Natural killer cell (primary cell): ENCODE results near the gene RAMP1. TPM values are rescaled to one million over a fixed set of nuclear protein-coding genes. Genes with fewer than 3 reads are reported as not detected.

Experiments
- ATAC-seq, 3 donors: fragments of 150-1000 bp in 2 of 3; fragments of 200-7000 bp in 1 of 3; cut with Tn5 transposase; 1 replicate in 1 of 3; 2 replicates in 2 of 3; pipeline ENCODE4 v1.10.0; 2021; ENCODE audit warnings: mild to moderate bottlenecking in 2 of 3, moderate library complexity in 2 of 3
- DNase-seq, 2 donors: peaks; one replicate each; pipeline versions ENCODE4 v3.0.0 to v3.0.0-alpha.2; 2013 to 2021; ENCODE audit warnings: mixed read lengths in 1 of 2
- H3K27ac ChIP-seq: one replicate; pipeline ENCODE4 v1.5.1; 2013; ENCODE audit warnings: mild to moderate bottlenecking, low read length
- H3K27me3 ChIP-seq: one replicate; pipeline ENCODE4 v1.6.1; 2013; ENCODE audit warnings: low read length; ENCODE audit not compliant: control insufficient read depth, insufficient read depth
- H3K36me3 ChIP-seq: one replicate; pipeline ENCODE4 v1.6.1; 2013; ENCODE audit warnings: low read length; ENCODE audit not compliant: control insufficient read depth, insufficient read depth
- H3K4me1 ChIP-seq: one replicate; pipeline ENCODE4 v1.6.1; 2013; ENCODE audit warnings: low read length; ENCODE audit not compliant: control insufficient read depth, insufficient read depth
- H3K4me3 ChIP-seq: one replicate; pipeline ENCODE4 v1.5.1; 2013; ENCODE audit warnings: low read length
- H3K9me3 ChIP-seq: one replicate; pipeline ENCODE4 v1.6.1; 2013; ENCODE audit warnings: low read length; ENCODE audit not compliant: control insufficient read depth, insufficient read depth
- H3K27ac Mint-ChIP-seq, 2 donors: one replicate each; pipeline ENCODE4 v1.8.0; 2022; ENCODE audit warnings: mild to moderate bottlenecking in 2 of 2, mixed read lengths in 2 of 2, moderate library complexity in 1 of 2
- H3K27me3 Mint-ChIP-seq, 2 donors: one replicate each; pipeline ENCODE4 v1.8.0; 2022; ENCODE audit warnings: low read depth in 2 of 2, mixed read lengths in 2 of 2
- H3K36me3 Mint-ChIP-seq: one replicate; pipeline ENCODE4 v1.8.0; 2022; ENCODE audit warnings: mixed read lengths
- H3K4me1 Mint-ChIP-seq, 2 donors: one replicate each; pipeline ENCODE4 v1.8.0; 2022; ENCODE audit warnings: mixed read lengths in 2 of 2
- H3K4me3 Mint-ChIP-seq: one replicate; pipeline ENCODE4 v1.8.0; 2022; ENCODE audit warnings: mild to moderate bottlenecking, moderate library complexity, mixed read lengths
- H3K9me3 Mint-ChIP-seq, 2 donors: one replicate each; pipeline ENCODE4 v1.8.0; 2022; ENCODE audit warnings: mixed read lengths in 2 of 2
- WGBS: methylation state at CpG from one replicate; pipeline ENCODE4 v1.1.7; 2013; ENCODE audit warnings: missing lambda C conversion rate; ENCODE audit not compliant: insufficient coverage; 5-methylcytosine and 5-hydroxymethylcytosine counted together
- intact Hi-C: fragments of 100-400 bp; cut with micrococcal nuclease; formaldehyde crosslinking; loops from one replicate; pipeline ENCODE4 v1.14.2; 2022
- total RNA-seq, 4 donors: library from RNA; stranded (reverse); fragments of 120-200 nt in 1 of 4; gene quantifications; one replicate each; pipeline versions ENCODE4 v1.2.3 to v1.2.4, GENCODE V29; 2013 to 2022
- TF ChIP-seq, protein P1 (sequence below): fragments of 200-600 bp; IDR thresholded peaks from one replicate; pipeline ENCODE4 v1.8.0; 2022; ENCODE audit warnings: antibody characterized with exemption

RAMP1 gene
- total RNA-seq, 3 donors from 2014 or later (not counting 1 experiment from before 2014, with no cell fraction given) = 3.9 to 11.0 (median 4.9) TPM

DNA sequence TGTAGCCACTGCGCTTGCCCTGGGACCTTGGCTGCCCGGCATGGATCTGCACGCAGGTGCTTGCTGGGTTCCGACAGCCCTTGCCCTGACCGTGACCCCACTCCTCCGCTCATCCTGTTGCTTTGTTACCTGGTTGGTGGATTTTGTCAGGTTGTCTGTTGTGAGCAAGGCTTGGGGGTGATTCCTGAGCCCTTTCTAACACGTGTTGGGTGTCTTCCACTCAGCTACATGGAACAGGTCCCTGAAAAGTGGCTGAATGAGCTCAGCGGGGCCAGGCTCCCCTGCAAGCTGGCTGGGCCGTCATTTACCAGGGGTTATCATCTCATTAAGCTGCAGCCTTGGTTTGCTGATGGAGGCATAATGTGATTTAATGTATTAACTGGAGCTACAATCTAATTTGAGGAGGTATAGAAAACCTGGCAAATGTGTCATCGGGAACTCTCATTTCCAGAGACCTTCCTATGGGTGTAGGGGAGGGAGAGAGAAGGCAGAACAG, 24.6 kb downstream of the RAMP1 start:
- H3K4me1 ChIP-seq = no peaks in the 10 kb centered on the region
- TF ChIP-seq, protein P1, sequence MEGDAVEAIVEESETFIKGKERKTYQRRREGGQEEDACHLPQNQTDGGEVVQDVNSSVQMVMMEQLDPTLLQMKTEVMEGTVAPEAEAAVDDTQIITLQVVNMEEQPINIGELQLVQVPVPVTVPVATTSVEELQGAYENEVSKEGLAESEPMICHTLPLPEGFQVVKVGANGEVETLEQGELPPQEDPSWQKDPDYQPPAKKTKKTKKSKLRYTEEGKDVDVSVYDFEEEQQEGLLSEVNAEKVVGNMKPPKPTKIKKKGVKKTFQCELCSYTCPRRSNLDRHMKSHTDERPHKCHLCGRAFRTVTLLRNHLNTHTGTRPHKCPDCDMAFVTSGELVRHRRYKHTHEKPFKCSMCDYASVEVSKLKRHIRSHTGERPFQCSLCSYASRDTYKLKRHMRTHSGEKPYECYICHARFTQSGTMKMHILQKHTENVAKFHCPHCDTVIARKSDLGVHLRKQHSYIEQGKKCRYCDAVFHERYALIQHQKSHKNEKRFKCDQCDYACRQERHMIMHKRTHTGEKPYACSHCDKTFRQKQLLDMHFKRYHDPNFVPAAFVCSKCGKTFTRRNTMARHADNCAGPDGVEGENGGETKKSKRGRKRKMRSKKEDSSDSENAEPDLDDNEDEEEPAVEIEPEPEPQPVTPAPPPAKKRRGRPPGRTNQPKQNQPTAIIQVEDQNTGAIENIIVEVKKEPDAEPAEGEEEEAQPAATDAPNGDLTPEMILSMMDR = no peak
- no peak overlapping the region for H3K4me3 Mint-ChIP-seq
- no peak for DNase-seq
- intact Hi-C loops = no loop called here
- H3K9me3 Mint-ChIP-seq = no peaks in the 10 kb centered on the region
- no peaks in the 10 kb centered on the region for H3K36me3 ChIP-seq
- no peaks in the 10 kb centered on the region for H3K27me3 ChIP-seq
- H3K9me3 ChIP-seq = no peaks in the 10 kb centered on the region
- no peak overlapping the region for H3K4me3 ChIP-seq
- no peaks in the 10 kb centered on the region for H3K36me3 Mint-ChIP-seq
- no peaks in the 10 kb centered on the region for H3K4me1 Mint-ChIP-seq
- H3K27me3 Mint-ChIP-seq = no peaks in the 10 kb centered on the region
- no peak overlapping the region for H3K27ac ChIP-seq
- no peak for ATAC-seq
- WGBS = 91% methylated on average over 10 of the region's 10 CpGs
- no peak overlapping the region for H3K27ac Mint-ChIP-seq

DNA sequence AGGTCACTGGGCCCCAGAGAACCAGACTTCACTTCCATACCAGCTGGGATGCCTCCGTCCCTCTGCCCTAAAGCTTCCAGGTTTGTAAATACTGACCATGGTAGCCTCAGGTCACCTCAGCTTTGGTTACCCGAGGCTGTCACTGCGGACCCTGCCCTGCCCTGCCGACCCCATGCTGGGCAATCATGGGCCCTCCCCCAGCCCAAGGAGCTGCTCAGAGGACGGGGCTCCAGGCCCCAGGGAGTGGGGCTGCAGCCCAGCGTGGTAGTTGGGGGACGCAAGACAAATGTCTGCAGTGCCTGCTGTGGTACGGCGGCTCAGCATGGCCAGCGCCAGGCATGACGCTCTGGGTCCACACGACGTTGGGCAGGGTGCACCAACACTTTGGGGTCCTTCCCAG, 25.3 kb downstream of the RAMP1 start:
- Histone ChIP-seq H3K27ac (no peak overlapping the region), H3K27me3 (no peaks in the 10 kb centered on the region), H3K4me1 (no peaks in the 10 kb centered on the region), H3K9me3 (no peaks in the 10 kb centered on the region), H3K36me3 (no peaks in the 10 kb centered on the region), H3K4me3 (no peak overlapping the region)
- Mint-ChIP-seq H3K27me3 (no peaks in the 10 kb centered on the region), H3K36me3 (no peaks in the 10 kb centered on the region), H3K9me3 (no peaks in the 10 kb centered on the region), H3K4me3 (no peak overlapping the region), H3K27ac (no peak overlapping the region), H3K4me1 (no peaks in the 10 kb centered on the region)
- DNase-seq (no peak), ATAC-seq (no peak)
- TF ChIP-seq, protein P1 = no peak
- intact Hi-C loops = no loop called here
- WGBS = 91% methylated on average over 13 of the region's 13 CpGs

DNA sequence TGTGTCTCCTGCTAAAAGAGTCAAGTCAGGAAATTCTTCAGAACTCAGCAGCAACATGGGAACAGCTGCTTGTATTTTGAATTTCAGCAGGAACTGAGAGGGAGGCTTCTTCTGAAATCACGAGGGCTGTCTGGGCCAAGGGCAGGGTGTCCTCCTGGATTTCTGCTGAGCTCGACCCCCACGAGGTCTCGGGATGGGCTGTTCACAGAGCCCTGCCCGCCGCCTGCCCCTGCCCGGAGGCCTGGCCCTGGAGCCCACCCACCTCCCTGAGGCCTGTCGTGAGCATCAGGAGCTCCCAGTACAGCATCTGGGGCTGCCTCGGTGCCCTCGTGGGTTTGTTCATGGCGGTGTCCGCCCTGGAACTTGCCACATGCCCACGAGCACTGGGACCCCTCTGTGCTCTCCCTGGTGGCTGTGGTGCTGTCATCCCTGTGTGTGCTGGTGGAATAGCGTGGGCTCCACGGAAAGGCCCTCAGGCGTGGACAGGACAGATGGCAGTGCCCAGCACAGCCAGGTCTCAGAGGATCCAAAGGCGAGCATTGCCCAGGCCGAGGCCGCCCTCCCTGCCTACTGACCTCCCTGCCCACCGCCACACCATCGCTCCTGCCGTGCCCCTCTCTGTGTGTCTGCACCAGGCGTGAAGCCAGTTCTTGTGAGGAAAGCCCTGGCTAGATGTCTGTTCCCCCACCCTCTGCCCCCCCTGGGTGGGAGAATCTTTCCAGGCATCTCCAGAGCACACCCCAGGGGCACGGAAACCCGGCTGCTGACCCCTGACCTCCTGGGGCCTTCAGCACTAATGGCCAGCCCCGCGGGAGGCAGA, 25.9 kb downstream of the RAMP1 start:
- Histone ChIP-seq H3K9me3 (no peaks in the 10 kb centered on the region), H3K27ac (no peak overlapping the region), H3K36me3 (no peaks in the 10 kb centered on the region), H3K4me3 (no peak overlapping the region), H3K27me3 (no peaks in the 10 kb centered on the region), H3K4me1 (peaks cover 4% of the 10 kb centered on the region)
- Mint-ChIP-seq H3K4me1 (no peaks in the 10 kb centered on the region), H3K27ac (no peak overlapping the region), H3K4me3 (no peak overlapping the region), H3K9me3 (no peaks in the 10 kb centered on the region), H3K36me3 (no peaks in the 10 kb centered on the region), H3K27me3 (no peaks in the 10 kb centered on the region)
- intact Hi-C loops = no loop called here
- 91% methylated on average over 27 of the region's 27 CpGs for WGBS
- TF ChIP-seq, protein P1 = no peak
- DNase-seq = no peak
- no peak for ATAC-seq
